PC-3 (cell line): ENCODE results near the gene MAS1L.

Experiments
- CTCF ChIP-seq: fragments of 300-600 bp; sonication (generic); conservative IDR thresholded peaks from 2 replicates; pipeline ENCODE4 v1.5.1; 2017; ENCODE audit warnings: antibody characterized with exemption, low read depth, mild to moderate bottlenecking, low read length
- EZH2 ChIP-seq: fragments of 300-600 bp; sonication (generic); IDR thresholded peaks from one replicate; pipeline ENCODE4 v1.6.1; 2017; ENCODE audit warnings: antibody characterized with exemption, mild to moderate bottlenecking, low read length; ENCODE audit not compliant: unreplicated experiment
- EZH2phosphoT487 ChIP-seq: fragments of 300-600 bp; sonication (generic); IDR thresholded peaks from 2 replicates; pipeline ENCODE4 v1.6.1; 2018; ENCODE audit warnings: mild to moderate bottlenecking, antibody characterized with exemption, low read length, borderline replicate concordance

GRCh38 chr6:29527564-29527963 lies 39.8 kb upstream of the MAS1L start:
- TF ChIP-seq CTCF (no peak), EZH2phosphoT487 (no peak), EZH2 (no peak)
